ENCODE results near the gene CNBD2. TPM values are rescaled to one million over a fixed set of nuclear protein-coding genes. Genes with fewer than 3 reads are reported as not detected.

The CNBD2 gene
- total and polyA plus RNA-seq, 4 donors = 2.2 to 3.1 (median 2.5) TPM

Small RNA genes lying within 50 kb of the gene (small RNA-seq; reads per million reads assigned to genes)
- gene RNU6-937P = not detected

Other genes starting within 250 kb of the CNBD2 start
- 100 to 1,000 TPM; 209 to 211 TPM for gene RBM39, start 226.3 kb upstream of the CNBD2 start, total RNA-seq
- 100 to 1,000 TPM in 1 of 2 donors, 10 to 100 TPM in 1; 57.2 to 188 TPM for gene RBM39, start 226.3 kb upstream of the CNBD2 start, polyA plus RNA-seq
- gene PHF20, start 196.6 kb upstream of the CNBD2 start, total RNA-seq = 10 to 100 TPM; 10.7 to 11.7 TPM
- gene PHF20, start 196.6 kb upstream of the CNBD2 start, polyA plus RNA-seq = 1 to 10 TPM; 5.1 to 9.9 TPM
- gene SCAND1, start 14.1 kb upstream of the CNBD2 start, total RNA-seq = 10 to 100 TPM; 39.7 to 44.2 TPM
- 100 to 1,000 TPM in 1 of 2 donors, 10 to 100 TPM in 1; 80.3 to 126 TPM for gene SCAND1, start 14.1 kb upstream of the CNBD2 start, polyA plus RNA-seq
- gene EPB41L1, start 186.2 kb downstream of the CNBD2 start, total RNA-seq = 1 to 10 TPM; 3.4 to 5.2 TPM
- gene EPB41L1, start 186.2 kb downstream of the CNBD2 start, polyA plus RNA-seq = 10 to 100 TPM in 1 of 2 donors, 1 to 10 TPM in 1; 2.4 to 11.9 TPM